Activated naive CD8-positive, alpha-beta T cell treated with anti-CD3 and anti-CD28 coated beads, Interleukin-2, amount 50 U/mL, for 24 hours (primary cell): Measurements from ENCODE around the gene MROH9.
"Not testable (repeated sequence)": the region's sequence is repeated elsewhere in the genome, so short reads cannot be mapped to it uniquely, and the experiment has no call there.

ENCODE experiments used
- ATAC-seq: fragments of 150-1000 bp; cut with Tn5 transposase; one replicate; pipeline ENCODE4 v1.10.0; 2021
- DNase-seq: peaks from one replicate; pipeline ENCODE4 v3.0.0; 2021
- H3K27ac Mint-ChIP-seq: one replicate; pipeline ENCODE4 v1.8.0; 2021; ENCODE audit warnings: mild to moderate bottlenecking, mixed read lengths
- H3K27me3 Mint-ChIP-seq: one replicate; pipeline ENCODE4 v1.8.0; 2021; ENCODE audit warnings: mixed read lengths
- H3K36me3 Mint-ChIP-seq: one replicate; pipeline ENCODE4 v1.8.0; 2021; ENCODE audit warnings: low read depth, mixed read lengths
- H3K4me1 Mint-ChIP-seq: one replicate; pipeline ENCODE4 v1.8.0; 2021; ENCODE audit warnings: mixed read lengths
- H3K4me3 Mint-ChIP-seq: one replicate; pipeline ENCODE4 v1.8.0; 2021; ENCODE audit warnings: mild to moderate bottlenecking, moderate library complexity, mixed read lengths
- H3K9me3 Mint-ChIP-seq: one replicate; pipeline ENCODE4 v1.8.0; 2021; ENCODE audit warnings: mixed read lengths

Gene MROH9

GRCh38 chr1:170935231-170935630, at the start of gene MROH9:
Gene MROH9, plus strand, starts transcription at chr1:170935534. Its CDS starts 10,023 bp downstream, at chr1:170945557.
- Mint-ChIP-seq H3K36me3 (no peaks in the 10 kb centered on the region), H3K4me1 (no peaks in the 10 kb centered on the region), H3K27ac (no peak within 1 kb of the TSS), H3K4me3 (no peak within 1 kb of the TSS), H3K27me3 (no peaks in the 10 kb centered on the region), H3K9me3 (no peaks in the 10 kb centered on the region)
- no peak for DNase-seq
- no peak for ATAC-seq

- H3K9me3 Mint-ChIP-seq: no peaks in the 10 kb centered on the region
- H3K36me3 Mint-ChIP-seq: no peaks in the 10 kb centered on the region
- DNase-seq: no peak
- ATAC-seq: no peak
- H3K27ac Mint-ChIP-seq: no peak overlapping the region
- peaks cover 4% of the 10 kb centered on the region for H3K27me3 Mint-ChIP-seq
- H3K4me1 Mint-ChIP-seq: no peaks in the 10 kb centered on the region
- no peak overlapping the region for H3K4me3 Mint-ChIP-seq
Observed at GRCh38 chr1:170885551-170885950, 49.8 kb upstream of the MROH9 start.

- H3K9me3 Mint-ChIP-seq: no peaks in the 10 kb centered on the region
- no peak overlapping the region for H3K4me3 Mint-ChIP-seq
- H3K36me3 Mint-ChIP-seq: no peaks in the 10 kb centered on the region
- ATAC-seq (no peak), DNase-seq (no peak)
- no peak overlapping the region for H3K27ac Mint-ChIP-seq
- H3K4me1 Mint-ChIP-seq: no peaks in the 10 kb centered on the region
- peaks cover 4% of the 10 kb centered on the region for H3K27me3 Mint-ChIP-seq
Observed at GRCh38 chr1:170886460-170886859, 48.9 kb upstream of the MROH9 start.

GRCh38 chr1:170887726-170888125, 47.6 kb upstream of the MROH9 start:
- peaks cover 2% of the 10 kb centered on the region for H3K27me3 Mint-ChIP-seq
- H3K4me1 Mint-ChIP-seq: no peaks in the 10 kb centered on the region
- ATAC-seq: no peak
- H3K36me3 Mint-ChIP-seq: no peaks in the 10 kb centered on the region
- DNase-seq: no peak
- no peak overlapping the region for H3K4me3 Mint-ChIP-seq
- no peaks in the 10 kb centered on the region for H3K9me3 Mint-ChIP-seq
- no peak overlapping the region for H3K27ac Mint-ChIP-seq

GRCh38 chr1:170891872-170892271, 43.5 kb upstream of the MROH9 start:
- H3K9me3 Mint-ChIP-seq: no peaks in the 10 kb centered on the region
- ATAC-seq: no peak
- H3K36me3 Mint-ChIP-seq: no peaks in the 10 kb centered on the region
- no peak overlapping the region for H3K4me3 Mint-ChIP-seq
- DNase-seq: no peak
- peaks cover 4% of the 10 kb centered on the region for H3K27me3 Mint-ChIP-seq
- no peaks in the 10 kb centered on the region for H3K4me1 Mint-ChIP-seq
- no peak overlapping the region for H3K27ac Mint-ChIP-seq

- H3K4me3 Mint-ChIP-seq: no peak overlapping the region
- H3K27me3 Mint-ChIP-seq: peaks cover 7% of the 10 kb centered on the region
- H3K4me1 Mint-ChIP-seq: no peaks in the 10 kb centered on the region
- H3K36me3 Mint-ChIP-seq: no peaks in the 10 kb centered on the region
- H3K9me3 Mint-ChIP-seq: no peaks in the 10 kb centered on the region
- DNase-seq: no peak
- no peak for ATAC-seq
- H3K27ac Mint-ChIP-seq: no peak overlapping the region
Observed at GRCh38 chr1:170893655-170894297, 41.6 kb upstream of the MROH9 start.

- ATAC-seq (no peak), DNase-seq (no peak)
- Mint-ChIP-seq H3K36me3 (no peaks in the 10 kb centered on the region), H3K9me3 (peaks cover 4% of the 10 kb centered on the region), H3K27me3 (peaks cover 2% of the 10 kb centered on the region), H3K27ac (no peak overlapping the region), H3K4me3 (no peak overlapping the region), H3K4me1 (no peaks in the 10 kb centered on the region)
Observed at GRCh38 chr1:170903961-170904360, 31.4 kb upstream of the MROH9 start.

GRCh38 chr1:170908942-170909341, 26.4 kb upstream of the MROH9 start:
- Mint-ChIP-seq H3K36me3 (no peaks in the 10 kb centered on the region), H3K9me3 (no peaks in the 10 kb centered on the region), H3K27me3 (no peaks in the 10 kb centered on the region), H3K27ac (no peak overlapping the region), H3K4me1 (no peaks in the 10 kb centered on the region), H3K4me3 (no peak overlapping the region)
- ATAC-seq (no peak), DNase-seq (no peak)

- no peaks in the 10 kb centered on the region for H3K27me3 Mint-ChIP-seq
- H3K4me1 Mint-ChIP-seq: no peaks in the 10 kb centered on the region
- no peak overlapping the region for H3K27ac Mint-ChIP-seq
- no peaks in the 10 kb centered on the region for H3K9me3 Mint-ChIP-seq
- H3K36me3 Mint-ChIP-seq: no peaks in the 10 kb centered on the region
- ATAC-seq (no peak), DNase-seq (no peak)
- H3K4me3 Mint-ChIP-seq: no peak overlapping the region
Observed at GRCh38 chr1:170910273-170910672, 25.1 kb upstream of the MROH9 start.

GRCh38 chr1:170917373-170917772, 18.0 kb upstream of the MROH9 start:
- peaks cover 34% of the 10 kb centered on the region for H3K9me3 Mint-ChIP-seq
- H3K36me3 Mint-ChIP-seq: no peaks in the 10 kb centered on the region
- H3K4me3 Mint-ChIP-seq: no peak overlapping the region
- H3K4me1 Mint-ChIP-seq: no peaks in the 10 kb centered on the region
- H3K27ac Mint-ChIP-seq: no peak overlapping the region
- no peak for DNase-seq
- ATAC-seq: no peak
- H3K27me3 Mint-ChIP-seq: peaks cover 9% of the 10 kb centered on the region

GRCh38 chr1:170924656-170925055, 10.7 kb upstream of the MROH9 start:
- ATAC-seq: not testable (repeated sequence)

GRCh38 chr1:170927955-170928840, 7.1 kb upstream of the MROH9 start:
- Mint-ChIP-seq H3K27ac (no peak overlapping the region), H3K9me3 (no peaks in the 10 kb centered on the region), H3K4me3 (no peak overlapping the region), H3K27me3 (peaks cover 2% of the 10 kb centered on the region), H3K36me3 (no peaks in the 10 kb centered on the region), H3K4me1 (peaks cover 2% of the 10 kb centered on the region)
- ATAC-seq (no peak), DNase-seq (no peak)

More at GRCh38 chr1:170924656-170925055, 10.7 kb upstream of the MROH9 start:
- H3K27me3 Mint-ChIP-seq, H3K27ac Mint-ChIP-seq, H3K4me3 Mint-ChIP-seq, DNase-seq, H3K36me3 Mint-ChIP-seq, H3K4me1 Mint-ChIP-seq: not testable (repeated sequence)
- peaks cover 25% of the 10 kb centered on the region for H3K9me3 Mint-ChIP-seq

- H3K36me3 Mint-ChIP-seq: no peaks in the 10 kb centered on the region
- DNase-seq: no peak
- H3K27ac Mint-ChIP-seq: no peak overlapping the region
- no peaks in the 10 kb centered on the region for H3K27me3 Mint-ChIP-seq
- peaks cover 2% of the 10 kb centered on the region for H3K4me1 Mint-ChIP-seq
- H3K9me3 Mint-ChIP-seq: no peaks in the 10 kb centered on the region
- no peak overlapping the region for H3K4me3 Mint-ChIP-seq
- no peak for ATAC-seq
Observed at GRCh38 chr1:170929412-170929834, 5.9 kb upstream of the MROH9 start.

- DNase-seq (peak; percentile 2), ATAC-seq (peak; percentile 86)
- Mint-ChIP-seq H3K27ac (no peak overlapping the region), H3K4me3 (no peak overlapping the region), H3K36me3 (no peaks in the 10 kb centered on the region), H3K4me1 (peaks cover 2% of the 10 kb centered on the region), H3K27me3 (no peaks in the 10 kb centered on the region), H3K9me3 (no peaks in the 10 kb centered on the region)
Observed at GRCh38 chr1:170929835-170930554, 5.3 kb upstream of the MROH9 start.

GRCh38 chr1:170931650-170932049, 3.7 kb upstream of the MROH9 start:
- no peak overlapping the region for H3K27ac Mint-ChIP-seq
- DNase-seq: no peak
- no peaks in the 10 kb centered on the region for H3K36me3 Mint-ChIP-seq
- ATAC-seq: no peak
- H3K4me3 Mint-ChIP-seq: no peak overlapping the region
- no peaks in the 10 kb centered on the region for H3K9me3 Mint-ChIP-seq
- peaks cover 2% of the 10 kb centered on the region for H3K4me1 Mint-ChIP-seq
- H3K27me3 Mint-ChIP-seq: no peaks in the 10 kb centered on the region
